HG03432 (cell line): Measurements from ENCODE around the gene TTC6.
"Not testable (repeated sequence)": the region's sequence is repeated elsewhere in the genome, so short reads cannot be mapped to it uniquely, and the experiment has no call there.

ENCODE experiments used
- ATAC-seq: cut with Tn5 transposase; IDR thresholded peaks from one replicate; pipeline ENCODE4 v1.9.1; 2021; ENCODE audit warnings: mild to moderate bottlenecking, moderate library complexity; ENCODE audit not compliant: unreplicated experiment

The TTC6 gene

DNA sequence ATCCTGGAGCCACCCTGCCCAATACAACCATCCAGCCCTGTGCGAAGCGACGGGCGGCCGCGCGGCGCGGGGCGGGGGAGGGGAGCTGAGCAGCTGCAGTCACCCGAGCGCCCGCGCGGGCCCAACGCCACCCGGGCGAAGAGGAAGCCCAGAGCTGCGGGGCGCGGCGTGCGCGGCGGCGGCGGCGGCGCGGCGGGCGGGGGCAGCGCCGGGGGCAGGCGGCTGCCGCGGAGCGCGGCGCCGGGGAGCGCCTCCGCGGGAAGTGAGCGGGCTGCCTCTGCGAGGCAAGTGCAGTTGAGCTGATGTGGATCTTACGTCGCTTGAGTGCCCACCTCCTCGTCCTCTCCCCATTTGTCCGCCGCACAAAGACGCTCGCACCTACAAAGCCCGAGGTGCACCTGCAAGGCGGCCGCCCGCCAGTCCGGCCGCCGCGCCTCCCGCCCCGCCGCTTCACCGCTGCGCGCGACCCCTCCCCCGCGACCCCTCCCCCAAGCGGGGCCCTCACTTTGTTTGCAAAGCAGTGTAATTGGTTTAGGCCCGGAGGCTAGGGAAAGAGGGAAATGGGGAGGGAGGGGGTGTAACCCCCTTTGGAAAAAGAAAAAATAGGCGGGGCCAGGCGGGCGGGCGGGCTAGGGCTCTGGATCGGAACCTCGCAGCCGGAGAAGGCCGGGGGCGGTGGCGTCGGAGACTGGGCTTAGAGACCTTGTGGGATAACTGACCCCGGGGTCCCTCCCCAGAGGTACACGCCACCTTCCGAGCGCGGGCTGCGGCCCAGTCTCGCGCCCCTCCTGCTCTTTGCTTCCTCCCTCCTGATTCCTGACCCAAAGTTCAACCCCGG lies at the start of gene TTC6, which contains the start of gene FOXA1:
Gene TTC6 (plus strand): TSS at position 659 of the 838 bp plus-strand sequence. CDS start 26,436 bp downstream, outside the sequence.
Gene FOXA1 (minus strand): TSS at position 279 of the 838 bp plus-strand sequence. CDS start 277 bp downstream, at position 2.
- ATAC-seq = peak; percentile 35

DNA sequence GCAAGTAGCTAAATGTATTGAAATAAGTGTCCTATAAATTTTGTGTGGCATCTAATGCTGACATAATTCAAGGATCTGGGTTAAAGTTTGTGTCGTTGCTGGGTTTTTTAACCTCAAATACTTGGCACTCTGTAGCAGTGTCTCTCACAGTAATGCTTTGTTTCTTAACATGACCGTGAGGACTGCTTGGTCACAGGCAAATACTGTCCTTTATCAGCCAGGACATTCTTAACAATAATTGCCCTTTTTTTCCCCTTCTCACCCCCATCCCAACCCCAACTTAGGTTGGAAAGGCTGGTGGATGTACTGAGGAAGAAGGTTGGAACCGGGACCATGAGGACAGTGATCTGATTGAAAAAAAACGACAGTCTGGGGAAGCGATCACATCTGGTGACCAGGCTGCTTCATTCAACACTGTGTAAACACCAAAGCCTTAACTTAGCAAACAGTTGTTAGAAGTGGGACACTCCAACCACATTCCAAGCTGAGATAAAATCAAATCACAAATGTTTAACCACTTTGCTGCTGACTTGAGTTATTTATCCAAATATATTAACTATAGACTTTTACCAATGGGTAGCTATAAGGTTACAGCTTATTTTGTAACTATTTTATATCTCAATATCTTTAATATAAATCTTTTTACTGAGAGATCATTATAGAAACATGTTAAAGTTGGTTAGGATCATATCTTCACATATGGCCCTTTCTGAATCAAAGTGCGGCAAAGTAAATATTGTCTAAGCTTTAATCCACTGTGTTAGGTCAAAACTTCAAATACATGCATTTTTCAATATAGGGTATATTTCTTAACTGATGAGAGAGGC lies 48.6 kb upstream of the TTC6 start:
- no peak for ATAC-seq

GRCh38 chr14:37550511-37550910 lies 44.9 kb upstream of the TTC6 start:
- ATAC-seq = no peak

DNA sequence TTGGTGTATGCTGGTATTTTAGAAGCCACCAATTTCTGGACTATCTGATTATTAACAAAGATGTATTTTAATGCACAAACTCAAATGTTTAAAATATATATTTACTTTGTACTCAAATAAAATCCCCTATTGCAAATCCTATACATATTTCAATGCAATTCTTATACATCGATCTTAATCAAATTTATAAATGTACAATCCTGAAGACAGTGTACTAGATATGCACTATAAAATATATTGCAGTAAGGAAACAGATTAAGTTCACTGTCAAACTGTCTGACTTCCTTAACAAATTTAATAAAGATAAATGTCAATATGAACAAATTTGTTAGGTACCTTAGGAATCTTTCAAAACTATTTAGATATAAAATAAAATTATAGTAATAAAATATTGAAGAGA lies 44.3 kb upstream of the TTC6 start:
- no peak for ATAC-seq

GRCh38 chr14:37553935-37554550 lies 41.4 kb upstream of the TTC6 start:
- no peak for ATAC-seq

GRCh38 chr14:37555596-37555995 lies 39.8 kb upstream of the TTC6 start:
- ATAC-seq = not testable (repeated sequence)

DNA sequence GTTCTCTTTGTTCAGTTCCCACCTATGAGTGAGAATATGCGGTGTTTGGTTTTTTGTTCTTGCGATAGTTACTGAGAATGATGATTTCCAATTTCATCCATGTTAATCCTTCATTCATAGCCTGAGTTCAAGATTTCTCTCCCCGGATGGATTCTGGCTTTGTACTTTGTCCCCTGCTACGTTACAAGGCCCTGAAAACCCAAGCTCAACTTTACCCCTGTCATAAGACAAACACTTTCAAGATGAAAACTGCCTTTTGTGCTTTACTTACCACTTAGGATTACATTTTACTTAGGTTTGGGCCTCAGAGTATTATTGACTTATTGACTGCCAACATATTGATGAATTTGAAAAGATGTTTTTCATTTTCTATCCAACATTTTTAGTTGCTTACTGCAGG lies 36.7 kb upstream of the TTC6 start:
- no peak for ATAC-seq

DNA sequence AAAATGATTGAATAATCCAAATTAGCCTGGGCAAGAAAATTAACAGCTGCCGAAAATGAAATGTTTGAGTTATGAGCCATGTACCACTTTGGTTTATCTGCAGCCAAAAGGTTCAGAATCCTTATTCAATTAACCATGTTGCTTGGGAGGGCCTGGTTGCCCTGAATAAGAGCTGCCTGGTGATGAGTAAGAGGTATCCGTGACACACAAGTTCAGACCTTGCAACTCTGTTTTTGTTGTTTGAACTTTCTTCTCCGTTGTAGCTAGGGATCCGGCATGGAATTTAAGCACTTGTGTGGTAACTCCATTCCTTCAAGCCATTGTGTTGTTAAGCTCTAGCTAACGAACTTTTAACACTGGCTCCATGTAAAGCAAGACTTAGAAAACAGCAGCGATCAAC lies 36.0 kb upstream of the TTC6 start:
- no peak for ATAC-seq

DNA sequence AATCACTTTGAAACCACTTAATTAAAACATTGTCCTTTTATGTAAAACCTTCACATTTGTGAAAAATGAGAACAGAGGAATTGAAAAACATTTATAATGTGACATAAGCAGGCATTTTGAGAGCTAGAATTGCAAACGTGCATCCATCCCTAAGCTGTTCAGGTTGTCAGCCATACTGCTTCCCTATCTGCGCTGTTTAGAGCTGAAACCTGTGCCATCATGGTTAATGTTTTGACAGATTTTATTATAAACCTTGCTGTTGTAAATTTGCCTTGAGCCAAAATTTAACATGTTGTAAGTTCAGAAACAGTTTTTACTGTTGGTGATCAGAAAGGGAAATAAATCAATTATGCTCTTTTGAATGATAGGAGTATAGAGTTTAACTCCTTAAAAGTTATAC lies 32.2 kb upstream of the TTC6 start:
- ATAC-seq = no peak

DNA sequence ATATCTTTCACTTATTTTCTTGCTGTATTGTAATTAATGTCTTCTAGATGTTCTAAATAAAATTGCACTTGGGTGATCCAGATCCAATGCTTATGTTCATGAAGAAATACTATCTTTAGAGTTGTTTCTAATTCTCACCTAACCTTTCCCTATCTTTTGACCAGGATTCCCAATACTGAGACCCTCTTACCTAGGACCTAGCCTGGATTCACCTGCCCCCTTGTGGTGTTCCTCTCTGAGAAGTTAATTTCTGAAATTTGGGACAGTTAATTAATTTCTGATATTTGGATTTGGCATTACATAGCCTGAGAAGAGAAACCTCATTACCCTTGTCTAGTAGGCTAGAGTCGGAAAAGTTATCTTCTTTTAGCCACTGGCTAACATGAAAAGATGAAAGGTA lies 29.9 kb upstream of the TTC6 start:
- ATAC-seq = no peak

DNA sequence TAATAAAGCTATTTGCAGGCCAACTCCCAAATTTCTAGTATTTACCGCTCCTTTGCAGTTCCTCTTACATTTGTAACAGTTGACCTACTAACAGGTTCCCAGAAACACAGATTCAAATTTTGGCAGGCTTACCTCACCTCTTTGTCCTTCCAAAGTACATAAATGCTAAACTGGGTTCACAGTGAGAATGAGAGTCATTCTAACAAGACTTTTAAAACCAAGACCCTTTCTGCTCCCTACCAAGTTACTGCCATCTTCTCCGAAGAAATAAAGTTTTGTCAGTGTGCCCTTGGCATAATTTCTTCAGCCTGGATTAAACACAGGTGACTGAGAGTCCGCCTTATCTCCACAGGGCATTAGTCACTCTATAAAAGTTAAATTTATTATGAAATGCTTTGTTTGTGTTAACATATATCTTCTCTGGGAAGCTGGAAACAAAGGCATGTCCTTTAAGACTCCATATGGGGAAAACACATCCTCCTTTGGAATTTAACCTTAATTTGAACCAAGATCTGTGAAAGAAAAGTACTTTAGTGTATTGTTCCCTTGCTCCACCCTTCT lies 28.5 kb upstream of the TTC6 start:
- ATAC-seq = no peak

GRCh38 chr14:37569729-37570128 lies 25.7 kb upstream of the TTC6 start:
- no peak for ATAC-seq

- ATAC-seq = no peak
Observed at GRCh38 chr14:37571391-37571790, 24.0 kb upstream of the TTC6 start.

DNA sequence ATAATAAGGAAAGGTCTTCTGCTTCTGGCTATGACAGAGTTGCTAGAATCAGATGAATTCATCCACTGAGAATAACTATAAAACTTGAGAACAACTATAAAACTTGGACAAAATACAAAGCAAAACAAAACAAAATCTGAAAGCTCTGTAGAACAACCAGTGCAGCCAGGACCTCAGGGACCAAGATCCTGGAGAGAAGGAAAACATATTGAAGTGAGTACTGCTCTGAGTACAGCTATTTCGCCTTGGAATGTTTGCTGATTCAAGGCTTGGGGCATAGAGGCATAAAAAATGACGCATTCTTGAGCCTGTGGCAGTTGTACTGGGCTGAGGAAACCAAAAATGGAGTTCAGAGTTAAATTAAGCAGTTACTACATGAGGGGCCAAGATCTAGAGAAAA lies 22.1 kb upstream of the TTC6 start:
- ATAC-seq = no peak

GRCh38 chr14:37579274-37579673 lies 16.2 kb upstream of the TTC6 start:
- ATAC-seq = no peak

GRCh38 chr14:37580146-37580545 lies 15.3 kb upstream of the TTC6 start:
- ATAC-seq = no peak

DNA sequence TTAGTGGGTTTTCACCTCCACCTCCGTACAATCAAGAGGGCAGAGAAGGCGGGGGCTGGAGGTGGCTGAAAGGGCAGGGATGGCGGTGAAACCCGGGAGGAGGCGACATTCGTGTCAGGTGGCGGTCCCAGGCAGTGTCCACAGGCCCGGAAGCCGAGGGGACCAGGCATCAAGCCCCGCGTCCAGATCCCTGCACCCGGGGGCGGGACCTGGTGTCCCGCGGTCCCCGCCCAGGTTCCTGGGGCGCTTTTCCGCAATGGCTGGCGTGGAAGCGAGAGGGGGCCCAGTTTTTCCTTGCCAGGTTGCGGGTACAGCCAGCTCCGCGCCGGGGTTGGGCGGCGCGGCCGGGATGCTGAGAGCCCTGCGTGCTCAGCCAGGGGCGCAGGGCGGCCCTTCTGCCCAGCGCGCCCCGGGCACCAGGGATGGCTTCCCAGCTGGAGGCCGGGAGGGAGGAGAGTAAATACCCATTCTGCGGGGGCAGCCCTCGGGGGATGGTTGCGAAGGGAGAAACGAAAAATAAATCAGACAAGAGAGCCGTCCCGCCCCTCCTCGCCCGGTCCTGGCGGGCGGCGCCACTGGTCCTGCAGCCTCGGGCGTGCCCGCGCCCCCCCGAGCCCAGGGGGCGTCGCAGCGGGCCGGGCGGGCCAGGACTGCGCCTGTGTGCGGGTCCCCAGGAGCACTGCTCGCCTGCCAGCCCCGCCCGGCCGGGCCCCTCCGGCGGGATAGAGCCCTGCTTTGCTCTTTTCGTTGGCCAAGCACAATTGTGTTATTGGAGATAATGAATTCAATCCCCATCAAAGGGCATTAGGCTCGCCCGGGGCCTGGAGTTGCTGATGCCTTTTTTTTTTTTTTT lies 11.8 kb upstream of the TTC6 start:
- no peak for ATAC-seq

DNA sequence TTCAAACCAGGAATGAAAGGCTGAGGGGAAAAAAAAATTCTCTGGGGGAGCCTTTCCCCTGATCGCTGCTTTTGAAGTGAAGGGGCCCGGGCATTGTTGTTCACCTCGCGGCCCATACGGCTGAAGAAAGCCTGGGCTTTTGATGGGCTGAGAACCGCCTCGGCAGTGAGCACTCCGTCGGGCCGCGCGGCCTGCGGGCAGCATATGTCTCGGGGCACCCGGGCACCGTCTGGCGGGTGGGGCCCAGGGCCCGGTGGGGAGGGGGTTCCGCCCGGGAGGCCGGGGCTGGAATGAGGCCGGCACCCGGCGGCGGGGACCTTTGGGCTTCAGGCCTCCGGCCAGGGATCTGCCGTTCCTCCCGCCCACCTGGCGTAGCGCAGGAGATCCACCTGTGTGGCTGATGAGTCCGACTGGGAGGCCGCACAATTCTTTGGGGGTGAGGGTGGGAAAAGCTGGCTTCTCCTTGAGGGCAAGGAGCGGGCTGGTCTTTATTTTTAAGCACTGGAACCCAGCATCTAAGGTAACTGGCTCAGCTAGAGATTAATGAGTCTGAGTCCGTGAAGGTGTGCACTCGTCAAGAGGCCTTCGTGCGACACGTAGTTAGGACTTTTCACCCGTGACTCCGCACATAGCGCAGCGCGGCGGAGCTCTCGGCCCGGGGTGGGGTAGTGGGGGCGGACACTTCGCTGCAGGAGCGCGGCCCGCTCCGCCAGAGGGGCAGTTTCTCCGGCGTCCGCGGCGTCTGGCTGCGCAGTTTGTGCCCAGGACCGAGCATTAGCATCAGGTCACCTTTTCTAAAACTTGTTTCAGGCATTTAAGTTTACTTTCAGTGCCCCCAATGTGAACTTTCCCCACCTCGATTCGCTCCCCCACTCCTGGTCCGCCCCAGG lies 11.0 kb upstream of the TTC6 start:
- ATAC-seq = no peak

- ATAC-seq = no peak
Observed at GRCh38 chr14:37585101-37585511, 10.3 kb upstream of the TTC6 start.
